GM18517 (cell line): ENCODE data around the gene RAD21L1.

Experiments
- ATAC-seq: cut with Tn5 transposase; IDR thresholded peaks from one replicate; pipeline ENCODE4 v1.9.1; 2021; ENCODE audit warnings: mild to moderate bottlenecking, moderate library complexity; ENCODE audit not compliant: unreplicated experiment

RAD21L1 gene

DNA sequence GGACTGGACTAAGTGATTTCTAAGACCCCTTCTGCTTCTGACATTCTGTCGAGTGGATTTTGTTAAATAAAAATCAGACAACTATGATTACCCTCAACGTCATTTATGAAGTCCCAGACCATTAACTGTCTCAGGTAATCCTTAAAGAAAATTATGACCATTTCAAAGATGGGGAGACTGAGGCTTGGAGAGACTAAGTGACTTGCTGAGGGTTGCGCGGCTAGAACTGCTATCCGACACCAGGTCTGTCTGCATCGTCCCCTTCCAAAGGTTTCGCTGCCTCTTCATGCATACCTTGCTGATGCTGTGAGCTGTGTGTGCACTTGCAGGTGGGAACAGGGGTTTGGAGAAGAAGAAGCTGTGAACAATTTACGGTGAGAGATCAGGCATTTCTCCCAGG, 43.4 kb downstream of the RAD21L1 start:
- ATAC-seq: no peak

DNA sequence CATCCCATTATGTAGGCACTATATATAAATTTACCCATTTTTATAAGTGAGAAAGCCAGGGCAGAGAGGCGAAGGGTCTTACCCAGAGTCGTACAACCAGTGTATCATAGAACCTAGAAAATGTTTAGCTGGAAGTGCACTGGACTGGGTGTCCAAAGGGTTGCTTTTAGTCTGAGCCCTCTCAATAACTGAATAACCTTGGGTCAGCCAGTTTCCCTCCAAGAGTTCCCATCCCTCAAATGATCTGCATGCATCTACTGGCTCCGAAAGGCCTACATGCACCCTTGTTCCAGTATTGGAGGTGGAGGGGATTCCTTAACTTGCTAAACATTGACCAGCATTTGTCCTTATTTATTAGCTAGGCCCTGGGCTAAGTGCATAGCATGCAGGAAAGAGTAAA, 44.0 kb downstream of the RAD21L1 start:
- ATAC-seq: no peak

DNA sequence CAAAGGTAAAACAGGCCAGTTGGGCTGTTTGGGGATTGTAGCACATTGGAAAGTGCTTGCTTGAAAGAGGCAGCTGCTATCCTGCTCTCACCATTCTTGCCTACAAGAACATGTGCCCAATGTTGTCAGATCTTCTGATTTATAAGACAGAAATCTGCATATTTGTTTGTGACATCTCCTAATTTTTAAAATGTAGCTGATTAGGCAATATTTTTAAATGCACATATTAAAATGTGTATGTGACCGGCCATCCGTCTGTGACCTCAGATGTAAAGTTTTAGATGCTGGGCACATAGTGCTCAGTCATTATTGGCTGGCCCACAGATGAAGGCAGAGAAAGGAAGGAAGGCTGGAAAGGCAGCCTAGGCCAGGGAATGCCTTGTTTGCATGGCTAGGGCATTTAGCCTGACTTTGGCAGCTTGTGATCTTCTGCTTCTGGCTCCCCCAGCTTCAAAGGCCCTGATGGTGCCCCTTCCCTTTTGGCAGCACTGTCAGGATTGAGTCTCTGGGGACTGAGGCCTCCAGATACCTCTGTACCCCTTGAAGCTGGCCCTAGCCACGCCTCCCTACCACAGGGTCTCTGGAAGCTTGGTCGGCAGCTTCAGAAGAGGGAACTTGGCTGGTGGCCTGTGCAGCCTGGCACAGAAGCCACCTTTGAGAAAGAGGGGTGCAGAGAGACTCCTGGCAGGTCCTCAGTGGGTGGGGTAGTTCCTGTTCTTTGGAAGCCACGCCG, 46.7 kb downstream of the RAD21L1 start:
- ATAC-seq: no peak

DNA sequence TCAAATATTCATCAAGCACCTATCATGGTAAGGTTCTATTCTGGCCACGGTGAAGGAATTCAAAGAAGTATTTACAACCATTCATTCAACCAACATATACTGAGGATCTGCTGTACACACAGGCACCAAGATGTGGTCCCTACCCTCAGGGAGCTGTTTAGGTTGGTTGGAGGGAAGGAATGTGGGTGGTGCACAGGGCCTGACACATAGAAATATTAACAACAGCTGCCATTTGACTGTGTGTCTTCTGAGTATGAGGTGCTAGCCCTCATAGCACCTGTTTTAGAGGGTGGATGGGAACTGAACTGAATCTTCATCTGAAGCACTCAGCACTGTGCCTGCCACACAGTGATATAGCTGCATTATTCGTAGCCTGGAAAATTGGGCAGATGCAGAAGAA, 47.5 kb downstream of the RAD21L1 start:
- no peak for ATAC-seq

DNA sequence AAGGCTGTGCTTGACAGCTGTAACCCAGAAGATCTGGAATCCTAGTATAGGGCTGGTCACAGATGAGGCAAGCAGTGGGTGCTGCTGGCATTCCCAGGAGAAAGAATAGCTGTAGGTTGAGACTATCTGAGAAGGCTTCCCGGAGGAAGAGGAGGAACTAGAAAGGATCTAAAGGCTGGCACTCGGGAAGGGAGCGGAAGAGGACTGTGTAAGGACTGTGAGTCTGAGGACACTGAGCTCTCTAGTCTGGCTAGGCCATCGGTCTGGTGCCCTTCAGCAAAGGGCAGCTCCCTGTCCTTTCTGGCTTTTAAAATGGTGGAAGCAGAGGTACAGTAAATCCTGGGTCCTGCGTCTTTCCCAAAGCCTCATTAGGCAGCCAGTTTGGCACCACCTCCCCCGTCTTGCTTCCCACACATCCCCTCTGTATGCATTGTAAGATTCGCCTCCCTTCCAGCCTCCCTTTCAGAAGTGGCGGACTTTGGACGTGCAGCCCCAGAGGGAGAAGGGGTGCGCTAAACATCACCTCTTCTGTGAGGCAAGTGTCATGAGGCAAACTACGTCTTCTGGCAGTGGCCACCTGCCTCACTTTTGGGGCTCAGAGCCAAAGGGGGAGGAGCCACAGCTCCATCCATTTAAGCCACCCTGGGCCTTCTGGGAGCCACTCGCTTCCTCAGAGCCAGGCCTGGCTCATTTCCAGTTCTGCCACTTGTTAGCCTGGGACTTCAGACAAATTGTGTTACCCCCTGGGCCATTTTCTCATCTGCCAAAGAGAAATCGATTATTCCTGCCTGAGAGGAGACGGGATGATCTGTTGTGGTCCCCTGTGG, 48.9 kb downstream of the RAD21L1 start:
- ATAC-seq: no peak

DNA sequence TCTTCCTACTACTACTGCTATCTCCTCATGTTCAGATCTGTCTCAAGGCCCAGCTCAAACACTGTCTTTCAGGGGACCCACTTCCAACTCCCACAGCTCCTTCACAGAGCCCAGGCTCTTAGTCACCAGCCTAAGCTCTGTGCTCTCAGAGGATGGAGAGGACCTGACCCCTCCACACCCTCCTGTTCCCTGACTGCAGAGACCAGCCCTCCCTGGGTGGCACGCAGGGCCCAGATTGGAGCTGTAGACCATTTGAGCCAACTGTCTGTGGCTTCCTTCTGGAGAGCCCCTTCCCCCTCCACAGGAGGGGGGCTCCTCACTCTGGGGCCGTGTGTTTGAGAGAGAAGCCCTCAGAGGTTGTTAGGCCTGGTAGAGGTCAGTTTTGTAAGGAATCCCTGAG, 50.1 kb downstream of the RAD21L1 start:
- no peak for ATAC-seq

DNA sequence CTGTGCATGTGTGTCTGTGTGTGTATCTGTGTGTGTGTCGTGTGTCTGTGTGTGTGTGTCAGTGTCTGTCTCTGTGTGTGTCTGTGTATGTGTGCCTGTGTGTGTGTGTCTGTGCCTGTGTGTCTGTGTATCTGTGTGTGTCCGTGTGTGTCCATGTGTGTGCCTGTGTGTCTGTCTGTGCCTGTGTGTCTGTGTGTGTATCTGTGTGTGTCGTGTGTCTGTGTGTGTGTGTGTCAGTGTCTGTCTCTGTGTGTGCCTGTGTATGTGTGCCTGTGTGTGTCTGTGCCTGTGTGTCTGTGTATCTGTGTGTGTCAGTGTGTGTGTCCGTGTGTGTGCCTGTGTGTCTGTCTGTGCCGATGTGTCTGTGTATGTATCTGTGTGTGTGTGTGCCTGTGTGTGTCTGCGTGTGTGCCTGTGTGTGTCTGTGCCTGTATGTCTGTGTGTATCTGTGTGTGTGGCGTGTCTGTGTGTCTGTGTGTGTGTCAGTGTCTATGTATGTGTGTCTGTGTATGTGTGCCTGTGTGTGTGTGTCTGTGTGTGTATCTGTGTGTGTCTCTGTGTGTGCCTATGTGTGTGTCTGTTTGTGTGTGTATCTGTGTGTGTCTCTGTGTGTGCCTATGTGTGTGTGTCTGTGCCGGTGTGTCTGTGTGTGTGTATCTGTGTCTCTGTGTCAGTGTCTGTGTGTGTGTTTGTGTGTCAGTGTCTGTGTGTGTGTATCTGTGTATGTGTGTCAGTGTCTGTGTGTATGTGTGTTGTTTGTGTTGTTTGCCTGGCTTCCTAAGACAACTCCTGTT, 51.9 kb downstream of the RAD21L1 start:
- no peak for ATAC-seq

DNA sequence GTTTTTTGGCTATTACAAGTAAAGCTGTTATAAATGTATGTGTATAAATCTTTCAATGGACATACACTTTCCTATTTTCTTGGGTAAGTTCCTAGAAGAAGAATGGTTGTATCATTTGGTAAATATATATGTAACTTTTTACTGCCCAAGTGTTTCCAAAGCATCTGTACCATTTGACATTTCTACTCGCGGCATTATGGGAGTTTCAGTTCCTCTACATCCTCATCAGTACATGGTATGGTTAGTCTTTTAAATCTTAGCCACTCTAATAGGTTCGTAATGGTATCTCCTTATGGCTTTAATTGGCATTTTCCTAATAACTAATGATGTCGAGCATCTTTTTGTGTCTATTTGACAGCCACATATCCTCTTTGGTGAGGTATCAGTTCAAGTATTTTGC, 53.1 kb downstream of the RAD21L1 start:
- ATAC-seq: no peak

DNA sequence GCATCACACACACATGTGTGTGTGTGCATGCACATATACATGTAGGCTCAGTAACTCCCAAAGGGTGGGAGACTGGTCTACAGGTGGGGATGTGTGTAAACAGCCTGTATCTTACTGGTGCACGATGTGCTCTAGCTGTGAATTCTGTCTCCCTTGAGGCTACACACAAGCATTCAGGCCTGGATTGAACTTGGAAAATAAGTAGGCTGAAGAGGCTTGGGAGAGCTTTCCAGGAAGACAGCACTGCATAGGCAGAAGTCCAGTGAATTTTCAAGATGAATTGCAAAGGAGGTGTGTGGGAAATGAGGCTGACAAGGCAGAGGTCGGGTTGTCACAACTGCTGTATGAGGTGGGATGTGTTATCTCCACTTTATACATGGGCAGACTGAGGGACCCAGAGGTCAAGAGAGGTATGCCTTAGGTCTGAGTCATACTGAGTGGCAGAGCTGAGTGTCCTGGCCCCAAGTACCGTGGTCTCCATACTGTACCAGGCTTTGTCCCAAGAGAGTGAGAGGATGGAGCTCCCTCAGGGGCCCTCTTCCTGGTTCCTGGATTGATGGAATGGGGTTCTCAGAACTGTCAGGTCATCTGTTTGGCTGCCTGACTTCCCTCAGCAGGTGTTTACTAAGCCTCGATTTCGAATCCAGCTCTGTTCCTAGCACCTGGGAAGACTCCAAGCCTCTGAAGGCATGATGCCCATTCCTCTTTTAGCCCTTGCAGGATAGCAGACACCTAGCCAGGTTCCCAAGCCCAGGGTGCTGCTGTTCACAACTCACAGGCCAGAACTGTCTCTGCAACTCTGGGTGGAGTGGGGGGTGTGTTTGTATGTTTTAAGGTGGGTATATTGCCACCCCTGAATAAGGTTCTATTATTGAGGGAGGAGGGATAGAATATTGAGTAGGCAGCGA, 54.6 kb downstream of the RAD21L1 start:
- no peak for ATAC-seq

DNA sequence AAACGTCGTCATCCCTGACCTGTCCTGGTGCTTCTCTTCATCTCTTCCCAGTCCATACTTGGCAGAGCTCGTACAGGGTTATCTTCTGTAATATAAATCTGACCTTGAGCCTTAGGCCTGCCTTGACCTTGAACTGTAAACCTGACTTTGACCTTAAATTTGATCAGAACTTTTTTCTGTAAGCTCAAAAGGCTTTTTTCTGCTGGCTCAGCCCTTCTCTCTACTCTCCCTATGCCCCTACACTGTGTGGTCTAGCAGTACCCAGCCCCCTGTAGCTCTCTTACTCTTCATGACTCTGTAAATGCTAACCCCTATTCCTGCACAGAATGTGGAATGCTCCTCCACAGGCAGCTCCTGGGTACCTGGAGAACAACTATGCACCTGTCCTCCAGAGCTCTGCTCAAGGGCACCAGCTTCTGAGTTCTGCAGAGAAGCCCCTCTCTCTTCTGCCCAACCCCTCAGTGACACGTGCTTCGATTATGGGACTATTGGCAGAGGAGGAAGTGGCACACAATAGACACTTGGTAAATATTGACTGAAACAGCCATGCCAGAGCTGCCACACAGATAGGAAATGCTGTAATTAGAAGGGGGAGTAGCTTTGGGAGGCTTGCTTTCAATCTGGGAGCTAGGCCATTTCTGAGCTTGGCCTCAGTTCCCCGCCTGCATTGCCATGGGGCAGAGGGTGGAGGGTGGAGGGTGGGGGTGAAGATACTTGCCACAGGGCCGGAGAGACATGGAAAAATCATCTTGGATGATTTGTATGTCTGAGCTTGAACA, 55.6 kb downstream of the RAD21L1 start:
- no peak for ATAC-seq

DNA sequence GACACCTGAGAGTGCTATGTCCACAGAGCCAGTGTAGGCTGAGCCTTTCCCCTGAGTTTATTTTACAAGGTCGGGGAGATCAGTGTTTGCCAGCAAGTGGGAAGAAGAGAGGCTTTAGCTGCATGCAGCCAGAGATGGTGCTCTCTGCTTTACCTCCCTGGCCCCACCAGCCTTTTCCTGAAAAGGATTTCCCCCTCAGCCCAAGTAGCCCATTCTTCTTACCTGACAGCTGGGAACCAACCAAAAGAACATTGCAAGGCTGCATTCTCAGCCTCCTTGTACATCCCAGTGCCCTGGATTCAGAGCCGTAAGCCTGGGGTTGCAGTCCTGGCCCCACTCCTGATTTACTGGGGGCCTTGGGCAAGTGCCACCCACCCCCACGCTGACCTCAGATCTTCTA, 57.1 kb downstream of the RAD21L1 start:
- no peak for ATAC-seq

DNA sequence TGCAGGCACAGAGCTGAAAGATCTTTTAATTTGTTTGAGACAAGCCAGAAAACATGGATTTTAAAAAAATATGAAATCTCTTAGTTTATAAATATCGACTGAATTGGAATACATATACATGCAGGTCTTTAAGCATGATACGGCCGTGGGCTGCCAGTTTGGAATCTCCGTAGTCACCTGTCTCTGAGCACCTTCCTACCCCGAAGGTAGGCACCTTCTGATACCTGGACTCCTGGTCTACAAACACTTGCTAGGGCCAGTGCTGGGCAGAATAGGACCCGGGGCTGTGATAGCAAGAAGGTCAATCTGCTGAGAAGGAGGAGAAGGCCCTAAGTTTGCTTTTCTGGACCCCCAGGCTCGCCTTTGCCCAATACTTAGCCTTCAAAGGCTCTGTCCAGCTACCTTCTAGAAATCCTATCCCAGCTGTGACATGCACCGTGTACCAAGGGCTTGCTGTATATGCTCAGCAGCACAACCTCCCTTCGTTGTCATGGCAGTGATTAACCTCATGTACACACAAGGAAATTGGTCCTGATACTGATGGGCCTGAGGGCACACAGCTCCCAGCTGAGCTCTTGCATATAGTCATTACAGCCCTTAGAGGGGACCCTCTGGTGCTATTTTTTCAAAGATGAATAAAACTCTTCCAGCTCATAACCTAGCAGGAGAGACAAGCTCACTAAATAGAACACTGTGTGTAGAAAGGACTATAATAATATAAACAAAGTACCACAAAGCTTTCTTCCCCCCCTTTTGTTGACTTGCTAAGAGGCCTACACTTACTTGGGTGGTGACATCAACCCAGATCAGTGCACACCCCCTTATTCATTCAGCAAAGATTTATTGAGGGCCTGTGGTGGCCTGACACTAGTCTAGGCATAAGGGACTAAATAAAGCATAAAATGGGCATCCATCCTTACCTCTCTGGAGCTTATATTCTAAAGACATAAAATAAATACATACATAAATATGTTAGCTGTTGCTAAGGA, 58.0 kb downstream of the RAD21L1 start:
- no peak for ATAC-seq

DNA sequence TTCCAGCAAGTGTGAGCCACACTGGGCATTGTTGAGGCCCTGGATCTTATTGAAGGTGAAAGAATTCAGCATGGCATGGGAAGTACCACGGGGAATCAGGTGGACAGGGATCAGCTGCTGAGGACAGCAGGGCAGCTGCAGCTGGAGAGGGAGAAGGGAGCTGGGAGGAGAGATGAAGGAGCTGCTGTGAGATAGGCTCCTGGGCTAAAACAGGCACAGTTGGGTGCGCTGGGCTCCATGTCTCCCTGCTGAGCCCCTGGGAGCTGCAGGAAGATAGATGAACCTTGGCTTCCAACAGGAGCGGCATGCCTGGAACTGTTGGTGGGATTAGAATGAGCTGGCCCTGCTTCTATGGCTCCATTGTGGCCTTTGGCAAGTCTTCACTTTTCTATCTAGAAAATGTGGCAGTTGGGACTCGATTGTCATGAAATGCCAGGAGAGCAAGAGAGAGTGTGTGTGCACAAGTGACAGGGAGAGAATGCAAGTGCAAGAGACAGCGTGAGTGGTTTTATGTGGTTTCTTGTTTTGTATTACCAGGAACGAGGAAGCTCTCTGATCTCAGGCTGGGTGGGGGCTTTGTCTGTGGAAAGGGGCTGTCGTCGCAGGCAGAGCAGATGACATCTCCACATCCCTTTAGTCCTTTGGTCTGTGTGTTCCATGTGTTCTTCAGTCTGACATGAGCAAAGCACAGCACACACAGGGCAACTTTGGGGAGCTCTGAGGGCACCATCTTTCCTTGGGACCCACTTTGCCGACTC, 60.6 kb downstream of the RAD21L1 start:
- no peak for ATAC-seq

DNA sequence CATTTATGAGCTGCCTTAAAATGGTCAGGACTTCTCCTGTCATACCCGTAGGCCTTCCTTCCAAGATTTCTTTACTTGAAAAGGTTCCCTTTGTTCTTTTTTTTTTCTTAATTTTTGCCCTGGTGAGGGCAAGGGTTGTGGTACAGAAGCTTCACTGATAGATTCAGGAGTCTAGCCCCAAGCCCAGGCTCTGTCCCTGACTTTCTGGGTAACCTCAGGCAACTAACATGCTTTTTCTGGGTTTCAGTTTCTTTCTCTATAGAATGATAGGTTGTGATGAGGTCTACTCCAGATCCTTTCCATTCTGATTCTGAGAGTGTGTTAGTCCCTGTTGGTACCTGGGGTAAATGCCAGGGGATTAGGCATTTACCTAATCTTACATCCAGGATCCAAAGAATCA, 61.5 kb downstream of the RAD21L1 start:
- no peak for ATAC-seq

DNA sequence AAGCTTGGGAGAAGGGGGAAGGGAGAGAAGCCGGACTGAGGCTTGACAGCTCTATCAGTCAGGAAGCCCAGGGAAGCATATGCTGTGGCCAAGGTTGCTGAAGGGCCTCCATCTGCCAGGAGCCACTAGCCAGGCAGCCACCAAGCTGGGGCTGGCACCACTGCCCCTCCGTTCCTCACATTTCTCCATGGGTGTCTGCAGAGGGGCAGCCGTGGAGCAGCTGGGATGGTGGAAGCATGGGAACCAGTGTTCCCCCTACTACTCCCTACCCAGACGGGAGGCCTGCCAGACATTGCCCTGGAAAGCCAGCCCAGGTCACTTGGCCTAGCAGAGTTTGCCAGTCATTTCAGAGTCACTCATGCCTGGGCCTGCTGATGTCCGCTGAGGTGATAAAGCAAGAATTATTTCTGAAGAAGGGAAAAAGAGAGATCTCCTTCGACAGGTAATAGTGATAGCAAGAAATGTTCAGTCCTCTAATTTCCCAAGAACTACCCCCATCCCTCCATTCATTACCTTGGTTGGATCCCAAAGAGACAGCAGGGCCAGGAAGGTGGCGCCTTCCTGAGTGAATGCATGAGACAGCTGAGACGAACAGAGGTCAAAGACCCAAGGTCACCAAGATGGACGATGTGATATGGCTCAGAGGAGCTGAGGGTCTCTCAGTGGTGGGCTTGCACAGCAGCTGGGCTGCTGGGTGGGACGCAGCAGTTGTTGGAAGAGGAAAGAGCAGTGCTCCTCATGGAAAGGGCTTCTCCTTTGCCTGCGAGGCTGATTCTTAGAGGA, 62.1 kb downstream of the RAD21L1 start:
- no peak for ATAC-seq

DNA sequence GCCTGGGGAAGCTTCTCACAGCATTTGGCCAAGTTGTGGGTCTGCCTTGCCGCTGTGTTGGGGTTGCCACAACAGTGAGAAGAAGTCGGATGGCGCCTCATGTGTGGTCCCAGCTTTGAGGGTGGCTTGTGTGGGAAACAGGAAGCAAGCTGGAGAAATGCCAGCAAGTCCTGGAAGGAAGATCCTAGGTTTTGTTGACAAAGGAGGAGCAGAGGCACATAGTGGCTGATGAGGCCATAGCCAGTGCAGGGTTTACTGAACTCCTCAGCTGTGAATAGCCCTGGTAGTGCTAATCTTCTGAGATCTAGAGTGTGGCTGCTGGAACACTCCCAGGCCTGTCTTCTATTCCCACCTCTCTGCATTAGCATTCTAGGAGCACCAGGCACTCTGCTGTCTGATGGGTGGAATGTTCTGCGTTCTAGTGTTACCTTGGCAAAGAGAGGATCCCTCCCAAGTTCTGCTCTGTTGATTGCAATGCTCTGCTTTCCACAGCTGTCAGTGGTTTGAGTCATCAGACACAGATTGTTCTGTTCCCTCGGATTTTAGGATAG, 65.4 kb downstream of the RAD21L1 start:
- no peak for ATAC-seq

DNA sequence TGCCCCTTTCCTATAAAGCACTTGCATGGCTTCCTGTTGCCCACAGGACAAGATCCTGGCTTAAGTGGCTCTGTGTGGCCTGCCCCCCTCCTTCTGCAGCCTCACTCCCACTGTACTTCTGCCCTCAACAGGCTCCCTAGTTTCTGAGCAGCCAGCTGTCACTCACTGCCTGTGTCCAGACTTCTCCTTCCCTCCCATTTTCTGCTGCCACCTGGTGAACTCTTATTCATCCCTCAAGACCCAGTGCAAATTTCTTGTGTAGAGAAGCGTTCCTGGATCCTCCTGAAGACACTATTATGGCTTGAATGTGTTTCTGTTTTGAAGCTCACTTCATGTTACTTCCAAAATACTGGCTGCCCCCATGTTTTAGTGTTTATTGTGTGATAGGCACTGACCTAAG, 66.8 kb downstream of the RAD21L1 start:
- no peak for ATAC-seq
